Peyer's patch (tissue), 4 donors: Measurements from ENCODE around the gene ATG5.

ENCODE experiments used
- CTCF ChIP-seq, 6 experiments: fragments of 450-650 bp in 4 of 6; fragments of 200-600 bp in 2 of 6; sonication (generic) in 1 of 6; IDR thresholded peaks; one replicate each; pipeline ENCODE4 v1.5.1; 2017 to 2019; ENCODE audit warnings: antibody characterized with exemption in 6 of 6, mild to moderate bottlenecking in 3 of 6, moderate library complexity in 1 of 6
- POLR2A ChIP-seq, 2 donors: fragments of 450-650 bp; IDR thresholded peaks; one replicate each; pipeline ENCODE4 v1.5.1; 2017; ENCODE audit warnings: antibody characterized with exemption in 2 of 2, mild to moderate bottlenecking in 2 of 2, moderate library complexity in 2 of 2

GRCh38 chr6:106214531-106214930 lies 111.0 kb downstream of the ATG5 start:
- TF ChIP-seq CTCF (IDR thresholded peaks at IDR 0.05) (no peak), POLR2A (IDR thresholded peaks at IDR 0.05) (no peak)
